ENCODE results near the gene CLDN7. TPM values are rescaled to one million over a fixed set of nuclear protein-coding genes. Genes with fewer than 3 reads are reported as not detected.

CLDN7 gene
- total and polyA plus RNA-seq, 4 donors, result 3.0 to 35.0 (median 19.6) TPM

- peaks cover 16 to 39% (median 35%) of the 10 kb centered on the region in 4 donors for H3K36me3 ChIP-seq (ENCODE audit: control insufficient read depth in 4 of 4, insufficient read depth in 3 of 4, low read depth in 1 of 4, low read length in 3 of 4)
- DNase-seq (ENCODE audit: low spot score), result no peak
- no peaks in the 10 kb centered on the region for H3K27me3 ChIP-seq (ENCODE audit: control insufficient read depth in 4 of 4, insufficient read depth in 4 of 4, low read length in 3 of 4)
- TF ChIP-seq MAX (IDR thresholded peaks at IDR 0.05) (no peak), HNF4A (conservative IDR thresholded peaks at IDR 0.05) (no peak), YY1 (IDR thresholded peaks at IDR 0.05) (no peak), ZBTB33 (IDR thresholded peaks at IDR 0.05) (no peak), RXRA (IDR thresholded peaks at IDR 0.05) (no peak), RAD21 (IDR thresholded peaks at IDR 0.05) (no peak), HNF4G (IDR thresholded peaks at IDR 0.05) (no peak), CTCF (IDR thresholded peaks at IDR 0.05; ENCODE audit: low read depth, low read length, missing input control) (no peak)
- TF ChIP-seq, protein P1, sequence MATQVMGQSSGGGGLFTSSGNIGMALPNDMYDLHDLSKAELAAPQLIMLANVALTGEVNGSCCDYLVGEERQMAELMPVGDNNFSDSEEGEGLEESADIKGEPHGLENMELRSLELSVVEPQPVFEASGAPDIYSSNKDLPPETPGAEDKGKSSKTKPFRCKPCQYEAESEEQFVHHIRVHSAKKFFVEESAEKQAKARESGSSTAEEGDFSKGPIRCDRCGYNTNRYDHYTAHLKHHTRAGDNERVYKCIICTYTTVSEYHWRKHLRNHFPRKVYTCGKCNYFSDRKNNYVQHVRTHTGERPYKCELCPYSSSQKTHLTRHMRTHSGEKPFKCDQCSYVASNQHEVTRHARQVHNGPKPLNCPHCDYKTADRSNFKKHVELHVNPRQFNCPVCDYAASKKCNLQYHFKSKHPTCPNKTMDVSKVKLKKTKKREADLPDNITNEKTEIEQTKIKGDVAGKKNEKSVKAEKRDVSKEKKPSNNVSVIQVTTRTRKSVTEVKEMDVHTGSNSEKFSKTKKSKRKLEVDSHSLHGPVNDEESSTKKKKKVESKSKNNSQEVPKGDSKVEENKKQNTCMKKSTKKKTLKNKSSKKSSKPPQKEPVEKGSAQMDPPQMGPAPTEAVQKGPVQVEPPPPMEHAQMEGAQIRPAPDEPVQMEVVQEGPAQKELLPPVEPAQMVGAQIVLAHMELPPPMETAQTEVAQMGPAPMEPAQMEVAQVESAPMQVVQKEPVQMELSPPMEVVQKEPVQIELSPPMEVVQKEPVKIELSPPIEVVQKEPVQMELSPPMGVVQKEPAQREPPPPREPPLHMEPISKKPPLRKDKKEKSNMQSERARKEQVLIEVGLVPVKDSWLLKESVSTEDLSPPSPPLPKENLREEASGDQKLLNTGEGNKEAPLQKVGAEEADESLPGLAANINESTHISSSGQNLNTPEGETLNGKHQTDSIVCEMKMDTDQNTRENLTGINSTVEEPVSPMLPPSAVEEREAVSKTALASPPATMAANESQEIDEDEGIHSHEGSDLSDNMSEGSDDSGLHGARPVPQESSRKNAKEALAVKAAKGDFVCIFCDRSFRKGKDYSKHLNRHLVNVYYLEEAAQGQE (IDR thresholded peaks at IDR 0.05), result no peak
- peaks cover 9 to 47% (median 36%) of the 10 kb centered on the region in 4 donors for H3K4me1 ChIP-seq (ENCODE audit: control insufficient read depth in 4 of 4, insufficient read depth in 4 of 4, low read length in 3 of 4)
- 91% methylated on average over 12 of the region's 12 CpGs for WGBS
- H3K9me3 ChIP-seq (ENCODE audit: control insufficient read depth in 4 of 4, low read length in 3 of 4), result no peaks in the 10 kb centered on the region
- peak overlapping the region in 1 of 2 donors; percentile 99 for H3K27ac ChIP-seq (ENCODE audit: low read depth in 1 of 2, low read length in 2 of 2)
- H3K9ac ChIP-seq (ENCODE audit: low read depth in 1 of 2, low read length in 2 of 2), result no peak overlapping the region
- H3K4me3 ChIP-seq (ENCODE audit: low read depth in 1 of 3, low read length in 3 of 3), result no peak overlapping the region
Observed at GRCh38 chr17:7309628-7310027, 47.4 kb upstream of the CLDN7 start.

DNA sequence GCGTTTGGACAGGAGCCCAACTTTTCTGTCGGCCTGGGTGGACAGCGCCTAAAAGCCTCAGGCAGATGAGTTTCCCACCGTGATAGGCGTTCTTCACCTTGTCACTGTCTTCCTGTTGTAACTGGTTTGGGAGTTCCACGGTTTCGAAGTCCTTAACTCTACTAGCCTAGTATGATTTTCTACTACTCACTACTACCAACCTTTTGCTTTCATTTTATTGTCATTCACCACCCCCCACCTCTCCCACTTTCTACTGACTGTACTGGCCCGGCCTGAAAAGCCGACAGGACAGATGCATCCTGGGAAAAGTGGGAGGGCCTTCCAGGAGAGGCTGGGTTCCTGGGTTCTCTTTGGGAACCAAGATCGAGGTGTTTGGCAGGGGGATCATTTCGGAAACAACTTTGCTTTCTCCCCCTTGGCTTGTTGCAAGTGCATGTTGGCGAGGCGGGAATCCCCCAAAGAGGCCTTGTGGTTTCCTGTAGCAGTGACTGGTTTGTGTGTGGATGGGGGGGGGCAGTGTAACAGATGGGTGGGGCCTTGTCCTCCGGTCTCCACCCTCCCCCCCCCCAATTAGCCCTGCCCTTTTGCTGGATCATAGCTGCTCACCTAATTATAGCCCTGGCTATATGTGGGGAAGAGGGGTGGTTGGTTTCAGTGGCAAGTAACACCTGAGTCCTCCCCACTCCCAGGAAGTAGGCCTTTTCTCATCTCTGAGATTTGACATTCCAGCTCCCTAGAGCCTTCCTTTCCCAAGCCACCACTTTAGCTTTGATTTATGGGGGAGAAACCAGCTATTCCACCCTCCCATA, 46.6 kb upstream of the CLDN7 start:
- H3K4me3 ChIP-seq (ENCODE audit: low read depth in 1 of 3, low read length in 3 of 3), result peak overlapping the region; percentile 92 to 95 (median 93)
- H3K27ac ChIP-seq (ENCODE audit: low read depth in 1 of 2, low read length in 2 of 2), result peak overlapping the region; percentile 96 to 99
- DNase-seq (ENCODE audit: low spot score), result peak; percentile 84
- TF ChIP-seq SP1 (IDR thresholded peaks at IDR 0.05), result peak; percentile 53
- TF ChIP-seq GABPA (IDR thresholded peaks at IDR 0.05 in 1 of 2, conservative IDR thresholded peaks at IDR 0.05 in 1 of 2), result peak in 1 of 2 donors; percentile 68
- no peak for TF ChIP-seq ATF3 (IDR thresholded peaks at IDR 0.05)
- TF ChIP-seq, protein P1 (IDR thresholded peaks at IDR 0.05), result peak; percentile 85
- TF ChIP-seq YY1 (IDR thresholded peaks at IDR 0.05), result peak; percentile 57
- no peak for TF ChIP-seq RXRA (IDR thresholded peaks at IDR 0.05)
- TF ChIP-seq ZBTB33 (IDR thresholded peaks at IDR 0.05), result peak; percentile 27
- no peaks in the 10 kb centered on the region for H3K9me3 ChIP-seq (ENCODE audit: control insufficient read depth in 4 of 4, low read length in 3 of 4)
- H3K27me3 ChIP-seq (ENCODE audit: control insufficient read depth in 4 of 4, insufficient read depth in 4 of 4, low read length in 3 of 4), result no peaks in the 10 kb centered on the region
- H3K9ac ChIP-seq (ENCODE audit: low read depth in 1 of 2, low read length in 2 of 2), result peak overlapping the region; percentile 83 to 96
- H3K4me1 ChIP-seq (ENCODE audit: control insufficient read depth in 4 of 4, insufficient read depth in 4 of 4, low read length in 3 of 4), result peaks cover 8 to 39% (median 28%) of the 10 kb centered on the region in 4 donors
- peaks cover 16 to 39% (median 35%) of the 10 kb centered on the region in 4 donors for H3K36me3 ChIP-seq (ENCODE audit: control insufficient read depth in 4 of 4, insufficient read depth in 3 of 4, low read depth in 1 of 4, low read length in 3 of 4)
- WGBS, result 4% methylated on average over 14 of the region's 14 CpGs

Measured in liver (tissue), 9 donors.